AG04450 (cell line): Measurements from ENCODE around the gene SCARB2. TPM values are rescaled to one million over a fixed set of nuclear protein-coding genes. Genes with fewer than 3 reads are reported as not detected.

Source experiments
- CTCF ChIA-PET: fragments of 300-600, 350-600 bp; formaldehyde crosslinking; extraction: SDS; loops from one replicate; lab custom pipeline; 2022; ENCODE audit warnings: antibody characterized with exemption, inconsistent platforms; lab: Charles Lee
- POLR2A ChIA-PET: fragments of 350-600 bp; formaldehyde crosslinking; extraction: SDS; loops from one replicate; lab custom pipeline; 2021; ENCODE audit warnings: antibody characterized with exemption, inconsistent platforms; lab: Yijun Ruan, JAX
- DNase-seq: peaks from one replicate; pipeline ENCODE4 v3.0.0-alpha.2; 2011; ENCODE audit warnings: low read depth, low spot score
- H3K27ac ChIP-seq: one replicate; pipeline ENCODE4 v1.5.1; 2012; ENCODE audit warnings: low read depth, low read length, control low read depth
- H3K27me3 ChIP-seq: one replicate; pipeline ENCODE4 v1.6.0; 2012; ENCODE audit warnings: low read length; ENCODE audit not compliant: control insufficient read depth, insufficient read depth
- H3K4me3 ChIP-seq: 2 replicates; pipeline ENCODE4 v1.5.1; 2011; ENCODE audit warnings: mild to moderate bottlenecking, low read depth, low read length, control low read depth
- H3K9me3 ChIP-seq: 2 replicates; pipeline ENCODE4 v1.5.1; 2012; ENCODE audit warnings: low read length; ENCODE audit not compliant: control insufficient read depth, insufficient read depth
- CTCF ChIP-seq: IDR thresholded peaks from 2 replicates; pipeline ENCODE4 v1.5.1; 2011; ENCODE audit warnings: low read depth, low read length, control low read depth, inconsistent platforms
- polyA plus RNA-seq: library from polyadenylated mRNA; depleted of rRNA; stranded (reverse); fragments of >200 nt; gene quantifications from 2 replicates; pipeline ENCODE4 v1.2.3, GENCODE V29; 2011

SCARB2 gene
- polyA plus RNA-seq, 1 experiment: 161 TPM

DNA sequence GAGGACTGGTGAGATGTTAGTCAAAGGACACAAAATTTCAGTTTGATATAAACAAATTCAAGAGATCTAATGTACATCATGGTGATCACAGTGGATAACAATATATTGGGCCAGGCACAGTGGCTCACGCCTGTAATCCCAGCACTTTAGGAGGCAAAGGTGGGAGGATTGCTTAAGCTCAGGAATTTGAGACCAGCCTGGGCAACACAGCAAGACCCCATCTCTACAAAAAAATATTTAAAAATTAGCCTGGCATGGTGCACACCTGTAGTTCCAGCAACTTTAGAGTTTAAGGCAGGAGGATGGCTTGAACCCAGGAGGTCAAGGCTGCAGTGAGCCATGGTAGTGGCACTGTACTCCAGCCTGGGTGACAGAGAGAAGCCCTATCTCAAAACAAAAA, 8.7 kb downstream of the SCARB2 start:
- Histone ChIP-seq H3K4me3 (no peak overlapping the region), H3K27ac (no peak overlapping the region), H3K9me3 (no peaks in the 10 kb centered on the region), H3K27me3 (no peaks in the 10 kb centered on the region)
- CTCF ChIA-PET: interaction anchor here (3.2 kb wide), 1 partner anchor 25 kb away, joined by 24 read pairs; no protein-coding TSS in a partner anchor
- POLR2A ChIA-PET: no interaction called here
- TF ChIP-seq CTCF: no peak
- no peak for DNase-seq

GRCh38 chr4:76203541-76203940, 10.1 kb downstream of the SCARB2 start:
- Histone ChIP-seq H3K4me3 (no peak overlapping the region), H3K27ac (no peak overlapping the region), H3K27me3 (no peaks in the 10 kb centered on the region), H3K9me3 (no peaks in the 10 kb centered on the region)
- ChIA-PET POLR2A (no interaction called here), CTCF (interaction anchor here (3.2 kb wide), 1 partner anchor 24 kb away, joined by 24 read pairs; no protein-coding TSS in a partner anchor)
- TF ChIP-seq CTCF: no peak
- DNase-seq: no peak

DNA sequence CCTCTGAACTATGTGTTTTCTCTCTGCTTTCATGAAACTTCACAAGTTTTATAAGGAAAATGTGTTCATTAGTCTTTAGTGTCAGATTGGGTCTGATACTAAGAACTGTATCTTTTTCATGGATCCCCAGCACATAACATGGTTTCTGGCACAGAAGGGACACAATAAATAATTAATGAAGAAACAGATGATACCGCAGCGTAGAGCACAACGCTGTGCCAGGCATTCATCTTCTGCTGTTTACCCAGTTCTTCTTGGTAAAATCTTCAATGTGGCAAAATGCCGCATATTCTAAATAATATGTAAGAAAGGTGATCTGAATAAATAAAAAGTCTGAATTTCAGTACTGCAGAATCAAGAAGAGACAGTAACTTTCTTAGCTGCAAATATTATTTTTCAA, 12.3 kb downstream of the SCARB2 start:
- ChIA-PET CTCF (interaction anchor here (0.6 kb wide), 1 partner anchor 557 kb away, joined by 8 read pairs; no protein-coding TSS in a partner anchor), POLR2A (no interaction called here)
- TF ChIP-seq CTCF: no peak
- DNase-seq: no peak
- Histone ChIP-seq H3K27me3 (no peaks in the 10 kb centered on the region), H3K9me3 (no peaks in the 10 kb centered on the region), H3K4me3 (no peak overlapping the region), H3K27ac (no peak overlapping the region)

- ChIA-PET POLR2A (no interaction called here), CTCF (interaction anchor here (1.4 to 3.3 kb wide), 2 partner anchors 11 to 21 kb away, joined by 6 to 15 read pairs; no protein-coding TSS in a partner anchor)
- Histone ChIP-seq H3K27ac (no peak overlapping the region), H3K4me3 (no peak overlapping the region), H3K27me3 (no peaks in the 10 kb centered on the region), H3K9me3 (no peaks in the 10 kb centered on the region)
- no peak for DNase-seq
- TF ChIP-seq CTCF: no peak
These were observed 12.8 kb downstream of the SCARB2 start for GRCh38 chr4:76200771-76201231.

DNA sequence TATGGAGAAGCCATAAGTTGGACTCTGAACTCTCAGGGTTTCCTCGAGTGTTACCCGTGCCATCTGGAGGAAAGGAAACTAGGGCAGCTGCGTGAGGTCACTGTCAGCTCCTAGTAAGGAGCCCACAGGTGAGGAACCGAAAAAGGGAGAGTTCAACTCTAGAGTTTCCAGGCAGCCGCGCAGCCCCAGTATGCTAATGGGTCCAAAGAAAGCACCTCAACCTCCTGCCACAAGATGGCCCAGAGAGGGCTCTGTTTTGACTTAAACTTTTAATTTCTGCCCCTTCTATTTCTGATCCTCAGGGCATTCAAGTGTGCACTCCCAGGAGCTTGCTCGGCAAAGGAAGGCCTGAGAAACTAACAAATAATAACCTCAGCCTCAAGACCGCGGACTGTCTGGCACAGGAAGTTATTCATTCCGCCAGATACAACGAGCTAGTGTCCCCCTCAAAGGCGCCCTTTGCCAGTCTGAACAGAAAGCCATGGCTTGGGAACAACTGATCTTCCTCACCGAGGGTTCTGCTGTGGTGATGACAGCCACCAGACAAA, 13.9 kb downstream of the SCARB2 start:
- no peak for TF ChIP-seq CTCF
- Histone ChIP-seq H3K9me3 (no peaks in the 10 kb centered on the region), H3K4me3 (no peak overlapping the region), H3K27ac (peak overlapping the region; percentile 62), H3K27me3 (no peaks in the 10 kb centered on the region)
- no peak for DNase-seq
- ChIA-PET POLR2A (interaction anchor here (1.0 kb wide), 1 partner anchor 13 kb away, joined by 6 read pairs; no protein-coding TSS in a partner anchor), CTCF (interaction anchor here (0.5 to 3.3 kb wide), 3 partner anchors 12 to 571 kb away, joined by 3 to 15 read pairs (median 6); no protein-coding TSS in a partner anchor)
